HG02571 (cell line): ENCODE results near the gene LTBP1.
"Not testable (repeated sequence)": the region's sequence is repeated elsewhere in the genome, so short reads cannot be mapped to it uniquely, and the experiment has no call there.

Experiments
- ATAC-seq: cut with Tn5 transposase; IDR thresholded peaks from one replicate; pipeline ENCODE4 v1.9.1; 2021; ENCODE audit warnings: mild to moderate bottlenecking, moderate library complexity; ENCODE audit not compliant: unreplicated experiment

The LTBP1 gene

GRCh38 chr2:33214857-33215256, 268.1 kb downstream of the LTBP1 start:
- ATAC-seq, result no peak

GRCh38 chr2:33215299-33215698, 268.5 kb downstream of the LTBP1 start:
- ATAC-seq, result no peak

- no peak for ATAC-seq
Measured at GRCh38 chr2:33215983-33216382, 269.2 kb downstream of the LTBP1 start.

- ATAC-seq, result no peak
Measured at GRCh38 chr2:33216508-33217182, 269.9 kb downstream of the LTBP1 start.

GRCh38 chr2:33217406-33217805, 270.7 kb downstream of the LTBP1 start:
- ATAC-seq, result no peak

- ATAC-seq, result no peak
Measured at GRCh38 chr2:33219114-33219513, 272.4 kb downstream of the LTBP1 start.

- ATAC-seq, result no peak
Measured at GRCh38 chr2:33219850-33220275, 273.1 kb downstream of the LTBP1 start.

- no peak for ATAC-seq
Measured at GRCh38 chr2:33220533-33220932, 273.8 kb downstream of the LTBP1 start.

GRCh38 chr2:33221046-33221784, 274.5 kb downstream of the LTBP1 start:
- no peak for ATAC-seq

- ATAC-seq, result no peak
Measured at GRCh38 chr2:33222309-33222708, 275.6 kb downstream of the LTBP1 start.

- ATAC-seq, result no peak
Measured at GRCh38 chr2:33223856-33224255, 277.1 kb downstream of the LTBP1 start.

GRCh38 chr2:33225350-33225749, 278.6 kb downstream of the LTBP1 start:
- no peak for ATAC-seq

GRCh38 chr2:33226546-33226945, 279.8 kb downstream of the LTBP1 start:
- ATAC-seq, result no peak

- ATAC-seq, result no peak
Measured at GRCh38 chr2:33229646-33230045, 282.9 kb downstream of the LTBP1 start.

GRCh38 chr2:33230195-33230594, 283.4 kb downstream of the LTBP1 start:
- no peak for ATAC-seq

- ATAC-seq, result no peak
Measured at GRCh38 chr2:33230842-33231241, 284.1 kb downstream of the LTBP1 start.

- not testable (repeated sequence) for ATAC-seq
Measured at GRCh38 chr2:33235559-33235958, 288.8 kb downstream of the LTBP1 start.

- no peak for ATAC-seq
Measured at GRCh38 chr2:33236482-33237385, 290.0 kb downstream of the LTBP1 start.

GRCh38 chr2:33238111-33238510, 291.4 kb downstream of the LTBP1 start:
- ATAC-seq, result no peak

GRCh38 chr2:33240178-33240577, 293.4 kb downstream of the LTBP1 start:
- no peak for ATAC-seq

- ATAC-seq, result no peak
Measured at GRCh38 chr2:33241072-33241471, 294.3 kb downstream of the LTBP1 start.
